Epithelial cell of proximal tubule (primary cell): Measurements from ENCODE around the gene MCM7. TPM values are rescaled to one million over a fixed set of nuclear protein-coding genes. Genes with fewer than 3 reads are reported as not detected.

Source experiments
- DNase-seq: peaks from one replicate; pipeline ENCODE4 v3.0.0-alpha.2; 2011; ENCODE audit warnings: low read depth
- H3K4me3 ChIP-seq: 2 replicates; pipeline ENCODE4 v1.5.1; 2011; ENCODE audit warnings: low read depth, mild to moderate bottlenecking, low read length
- CTCF ChIP-seq: conservative IDR thresholded peaks from 2 replicates; pipeline ENCODE4 v1.5.1; 2012; ENCODE audit warnings: low read depth, mild to moderate bottlenecking, low read length
- total RNA-seq: library from RNA; depleted of rRNA; stranded (reverse); fragments of >200 nt; gene quantifications from 2 replicates; pipeline ENCODE4 v1.2.3, GENCODE V29; 2015

The MCM7 gene
- total RNA-seq, 1 donor from 2014 or later: 188 TPM

- no peak for DNase-seq
- H3K4me3 ChIP-seq: no peak overlapping the region
- no peak for TF ChIP-seq CTCF
These were observed 24.0 kb downstream of the MCM7 start for GRCh38 chr7:100077205-100077604.

- DNase-seq: no peak
- TF ChIP-seq CTCF: no peak
- no peak overlapping the region for H3K4me3 ChIP-seq
These were observed 25.8 kb downstream of the MCM7 start for GRCh38 chr7:100075418-100075817.

- no peak for TF ChIP-seq CTCF
- no peak for DNase-seq
- H3K4me3 ChIP-seq: no peak overlapping the region
These were observed 26.4 kb downstream of the MCM7 start for GRCh38 chr7:100074841-100075240.

- TF ChIP-seq CTCF: no peak
- H3K4me3 ChIP-seq: no peak overlapping the region
- no peak for DNase-seq
These were observed 28.7 kb downstream of the MCM7 start for GRCh38 chr7:100072462-100072861.

GRCh38 chr7:100071018-100071723 lies 30.0 kb downstream of the MCM7 start:
- no peak for DNase-seq
- no peak overlapping the region for H3K4me3 ChIP-seq
- TF ChIP-seq CTCF: no peak

- no peak for DNase-seq
- H3K4me3 ChIP-seq: no peak overlapping the region
These were observed 31.2 kb downstream of the MCM7 start for GRCh38 chr7:100069991-100070390.

More at GRCh38 chr7:100069991-100070390, 31.2 kb downstream of the MCM7 start:
- no peak for TF ChIP-seq CTCF
